Measurements from ENCODE around the gene SERPING1. TPM values are rescaled to one million over a fixed set of nuclear protein-coding genes. Genes with fewer than 3 reads are reported as not detected.

Gene SERPING1
- total and polyA plus RNA-seq, 2 donors (not counting 1 experiment from before 2014, with no cell fraction given) = not detected

GRCh38 chr11:57641011-57641807 is 43.7 kb downstream of the SERPING1 start:
- Histone ChIP-seq H3K36me3 (replicated peaks in 1 of 2; ENCODE audit: control extremely low read depth in 1 of 2, control insufficient read depth in 1 of 2, extremely low read depth in 1 of 2, insufficient read depth in 2 of 2, low read length in 1 of 2) (no peaks in the 10 kb centered on the region), H2AFZ (ENCODE audit: insufficient read depth, low read depth, low read length, poor library complexity, severe bottlenecking) (no peak overlapping the region), H3K4me1 (ENCODE audit: control insufficient read depth in 2 of 2, insufficient read depth in 2 of 2, low read length in 2 of 2) (peaks cover 27 to 34% of the 10 kb centered on the region in 2 donors), H3K9ac (ENCODE audit: low read length) (no peak overlapping the region), H3K79me2 (ENCODE audit: control insufficient read depth, insufficient read depth, low read length) (no peaks in the 10 kb centered on the region), H4K20me1 (ENCODE audit: control insufficient read depth, insufficient read depth, low read length, poor library complexity, severe bottlenecking) (no peaks in the 10 kb centered on the region), H3K9me3 (ENCODE audit: control extremely low read depth in 1 of 3, control insufficient read depth in 2 of 3, insufficient read depth in 1 of 3, low read length in 2 of 3) (peaks cover 0 to 6% (median 0%) of the 10 kb centered on the region in 3 donors), H3K4me3 (ENCODE audit: control extremely low read depth in 1 of 5, extremely low read depth in 1 of 5, insufficient read depth in 1 of 5, low read depth in 2 of 5, low read length in 4 of 5) (no peak overlapping the region), H3K27me3 (replicated peaks in 1 of 4; ENCODE audit: control extremely low read depth in 1 of 4, control insufficient read depth in 3 of 4, insufficient read depth in 4 of 4, low read length in 3 of 4) (peaks cover 0 to 58% (median 23%) of the 10 kb centered on the region in 4 experiments), H3K4me2 (replicated peaks; ENCODE audit: low read depth, low read length, poor library complexity, severe bottlenecking) (no peak overlapping the region), H3K27ac (ENCODE audit: low read length in 2 of 2) (no peak overlapping the region)
- peaks cover 56% of the 10 kb centered on the region for H3K27me3 Mint-ChIP-seq
- DNase-seq (peak; percentile 57), ATAC-seq (ENCODE audit: low read depth) (no peak)
- TF ChIP-seq EZH2 (IDR thresholded peaks at IDR 0.05; ENCODE audit: borderline replicate concordance, insufficient read depth, low read depth, low read length, poor library complexity, severe bottlenecking) (no peak), CTCF (IDR thresholded peaks at IDR 0.05) (peak; percentile 49)
- no peak overlapping the region for H3K27ac Mint-ChIP-seq
- no peak overlapping the region for H3K4me3 Mint-ChIP-seq
- CTCF ChIA-PET = interaction anchor here (0.7 to 8.3 kb wide), 29 partner anchors 9 to 883 kb away, joined by 3 to 106 read pairs (median 5); partner anchors contain the start of genes RTN4RL2, UBE2L6 and ZDHHC5
- H3K9me3 Mint-ChIP-seq (ENCODE audit: insufficient read depth) = no peaks in the 10 kb centered on the region
- WGBS (ENCODE audit: insufficient coverage) = 56% methylated on average over 5 of the region's 7 CpGs
- POLR2A ChIA-PET = interaction anchor here (1.0 kb wide), 1 partner anchor 295 kb away, joined by 3 read pairs; no protein-coding TSS in a partner anchor
- intact Hi-C loops (cut with micrococcal nuclease) = loop anchor here (1.0 to 5.0 kb wide), 3 partner anchors 109 to 296 kb away; partner anchors contain the start of gene TIMM10
- peaks cover 25% of the 10 kb centered on the region for H3K4me1 Mint-ChIP-seq

GRCh38 chr11:57643802-57644201 is 46.3 kb downstream of the SERPING1 start:
- H3K27ac ChIP-seq (ENCODE audit: low read length in 2 of 2) = no peak overlapping the region
- no peaks in the 10 kb centered on the region for H4K20me1 ChIP-seq (ENCODE audit: control insufficient read depth, insufficient read depth, low read length, poor library complexity, severe bottlenecking)
- H3K4me2 ChIP-seq (replicated peaks; ENCODE audit: low read depth, low read length, poor library complexity, severe bottlenecking) = no peak overlapping the region
- peaks cover 0 to 59% (median 38%) of the 10 kb centered on the region in 4 experiments for H3K27me3 ChIP-seq (replicated peaks in 1 of 4; ENCODE audit: control extremely low read depth in 1 of 4, control insufficient read depth in 3 of 4, insufficient read depth in 4 of 4, low read length in 3 of 4)
- H3K27ac Mint-ChIP-seq = no peak overlapping the region
- H3K4me3 Mint-ChIP-seq = no peak overlapping the region
- no peaks in the 10 kb centered on the region for H3K36me3 ChIP-seq (replicated peaks in 1 of 2; ENCODE audit: control extremely low read depth in 1 of 2, control insufficient read depth in 1 of 2, extremely low read depth in 1 of 2, insufficient read depth in 2 of 2, low read length in 1 of 2)
- no peaks in the 10 kb centered on the region for H3K9me3 Mint-ChIP-seq (ENCODE audit: insufficient read depth)
- ATAC-seq (ENCODE audit: low read depth) (no peak), DNase-seq (no peak)
- peaks cover 40 to 45% of the 10 kb centered on the region in 2 donors for H3K4me1 ChIP-seq (ENCODE audit: control insufficient read depth in 2 of 2, insufficient read depth in 2 of 2, low read length in 2 of 2)
- CTCF ChIA-PET = interaction anchor here (0.7 to 8.3 kb wide), 23 partner anchors 10 to 300 kb away, joined by 3 to 106 read pairs (median 6); partner anchors contain the start of genes SLC43A1, TIMM10 and UBE2L6
- POLR2A ChIA-PET = no interaction called here
- no peaks in the 10 kb centered on the region for H3K79me2 ChIP-seq (ENCODE audit: control insufficient read depth, insufficient read depth, low read length)
- 95% methylated on average over 3 of the region's 3 CpGs for WGBS (ENCODE audit: insufficient coverage)
- no peak overlapping the region for H3K9ac ChIP-seq (ENCODE audit: low read length)
- H3K9me3 ChIP-seq (ENCODE audit: control extremely low read depth in 1 of 3, control insufficient read depth in 2 of 3, insufficient read depth in 1 of 3, low read length in 2 of 3) = peaks cover 0 to 11% (median 0%) of the 10 kb centered on the region in 3 donors
- peaks cover 60% of the 10 kb centered on the region for H3K27me3 Mint-ChIP-seq
- H3K4me3 ChIP-seq (ENCODE audit: control extremely low read depth in 1 of 5, extremely low read depth in 1 of 5, insufficient read depth in 1 of 5, low read depth in 2 of 5, low read length in 4 of 5) = no peak overlapping the region
- intact Hi-C loops (cut with micrococcal nuclease) = loop anchor here (1.0 to 5.0 kb wide), 3 partner anchors 76 to 151 kb away; partner anchors contain the start of gene TIMM10
- H3K4me1 Mint-ChIP-seq = peaks cover 34% of the 10 kb centered on the region
- no peak overlapping the region for H2AFZ ChIP-seq (ENCODE audit: insufficient read depth, low read depth, low read length, poor library complexity, severe bottlenecking)
- TF ChIP-seq CTCF (IDR thresholded peaks at IDR 0.05) = no peak
- TF ChIP-seq EZH2 (IDR thresholded peaks at IDR 0.05; ENCODE audit: borderline replicate concordance, insufficient read depth, low read depth, low read length, poor library complexity, severe bottlenecking) = no peak
